Keratinocyte (primary cell): ENCODE measurements around the gene GALT.

Source experiments
- CTCF ChIP-seq, 3 experiments: IDR thresholded peaks in 1 of 3; conservative IDR thresholded peaks in 1 of 3; optimal IDR thresholded peaks in 1 of 3; 2 replicates in 2 of 3; 3 replicates in 1 of 3; pipeline versions ENCODE3 to v1.5.1; 2011; ENCODE audit warnings: low read length in 3 of 3, mild to moderate bottlenecking in 3 of 3, moderate library complexity in 2 of 3, control low read depth in 1 of 3, inconsistent platforms in 1 of 3; ENCODE audit not compliant: insufficient read depth in 2 of 3; ENCODE audit errors: extremely low read depth in 1 of 3
- EZH2 ChIP-seq: IDR thresholded peaks from one replicate; pipeline ENCODE4 v1.6.1; 2012; ENCODE audit warnings: inconsistent platforms, mild to moderate bottlenecking, low read length, moderate library complexity

- TF ChIP-seq EZH2, result no peak
- no peak for TF ChIP-seq CTCF (optimal IDR thresholded peaks at IDR 0.05 in 1 of 3, IDR thresholded peaks at IDR 0.05 in 1 of 3, conservative IDR thresholded peaks at IDR 0.05 in 1 of 3; ENCODE audit: extremely low read depth in 1 of 3, insufficient read depth in 2 of 3, low read length in 3 of 3)
These were observed 29.4 kb downstream of the GALT start for GRCh38 chr9:34675869-34676268.
